NCI-H2107 (cell line): ENCODE data around the gene PRKRIP1.
"Not testable (repeated sequence)": the region's sequence is repeated elsewhere in the genome, so short reads cannot be mapped to it uniquely, and the experiment has no call there.

Experiments
- DNase-seq: peaks from one replicate; lab custom pipeline; 2025; lab: John Stamatoyannopoulos, UW

Gene PRKRIP1

DNA sequence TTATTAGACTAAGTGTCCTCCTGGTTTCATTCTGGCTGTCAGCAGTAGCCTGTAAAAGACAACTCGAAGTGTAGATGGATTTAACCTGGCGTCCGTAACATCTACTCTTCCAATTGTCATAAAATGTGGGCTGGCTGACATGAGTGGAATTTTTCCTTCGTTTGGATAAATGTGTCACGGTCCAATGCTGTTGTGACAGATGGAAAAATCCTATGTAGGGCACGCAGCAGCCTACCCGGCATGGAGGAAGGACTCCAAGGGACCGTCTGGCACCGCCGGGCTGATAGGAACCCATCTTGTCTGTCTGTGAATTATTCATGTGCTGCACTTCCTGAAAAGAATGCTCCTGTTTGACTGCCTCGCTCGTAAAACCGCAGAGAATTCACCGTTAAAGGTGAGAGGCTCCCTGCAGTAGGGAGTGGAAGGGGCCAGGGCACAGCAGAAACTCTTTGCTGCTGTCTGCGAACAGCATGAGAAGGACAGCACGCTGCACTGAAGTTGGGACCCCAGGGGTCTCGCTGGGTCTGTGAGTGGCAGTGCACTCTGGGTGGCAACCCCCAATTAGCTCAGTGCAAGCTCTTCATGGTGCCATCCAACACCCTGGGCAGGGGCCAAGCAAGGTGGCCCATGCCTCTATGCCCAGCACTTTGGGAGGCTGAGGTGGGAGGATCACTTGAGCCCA lies 35.6 kb downstream of the PRKRIP1 start:
- peak; percentile 71 for DNase-seq

DNA sequence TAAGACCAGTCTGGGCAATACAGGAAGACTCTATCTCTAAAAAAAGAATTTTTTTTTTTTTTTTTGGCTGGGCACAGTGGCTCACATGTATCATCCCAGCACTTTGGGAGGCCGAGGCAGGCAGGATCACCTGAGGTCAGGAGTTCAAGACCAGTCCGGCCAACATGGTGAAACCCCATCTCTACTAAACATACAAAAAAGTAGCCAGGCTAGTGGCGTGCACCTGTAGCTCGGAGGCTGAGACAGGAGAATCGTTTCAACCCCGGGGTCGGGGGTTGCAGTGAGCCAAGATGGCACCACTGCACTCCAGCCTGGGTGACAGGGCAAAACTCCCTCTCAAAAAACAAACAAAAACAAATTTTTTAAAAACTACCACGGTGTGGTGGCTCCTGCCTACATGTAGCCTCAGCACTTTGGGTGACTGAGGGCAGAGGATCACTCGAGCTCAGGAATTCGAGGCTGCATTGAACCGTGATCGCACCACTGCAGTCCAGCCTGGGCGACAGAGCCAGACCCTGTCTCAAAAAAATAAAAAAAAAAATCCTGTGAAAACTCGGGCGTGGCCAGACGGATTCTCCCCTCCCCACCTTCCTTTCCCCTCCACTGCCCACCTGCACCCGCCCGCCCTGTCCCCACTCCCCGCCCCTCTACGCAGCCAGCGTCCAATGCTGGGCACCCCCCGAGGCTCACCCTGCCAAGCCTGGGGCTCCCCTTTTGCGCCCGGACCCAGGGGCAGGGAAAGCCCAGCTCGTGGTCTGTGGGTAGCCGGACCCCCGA lies 36.5 kb downstream of the PRKRIP1 start:
- DNase-seq = no peak

DNA sequence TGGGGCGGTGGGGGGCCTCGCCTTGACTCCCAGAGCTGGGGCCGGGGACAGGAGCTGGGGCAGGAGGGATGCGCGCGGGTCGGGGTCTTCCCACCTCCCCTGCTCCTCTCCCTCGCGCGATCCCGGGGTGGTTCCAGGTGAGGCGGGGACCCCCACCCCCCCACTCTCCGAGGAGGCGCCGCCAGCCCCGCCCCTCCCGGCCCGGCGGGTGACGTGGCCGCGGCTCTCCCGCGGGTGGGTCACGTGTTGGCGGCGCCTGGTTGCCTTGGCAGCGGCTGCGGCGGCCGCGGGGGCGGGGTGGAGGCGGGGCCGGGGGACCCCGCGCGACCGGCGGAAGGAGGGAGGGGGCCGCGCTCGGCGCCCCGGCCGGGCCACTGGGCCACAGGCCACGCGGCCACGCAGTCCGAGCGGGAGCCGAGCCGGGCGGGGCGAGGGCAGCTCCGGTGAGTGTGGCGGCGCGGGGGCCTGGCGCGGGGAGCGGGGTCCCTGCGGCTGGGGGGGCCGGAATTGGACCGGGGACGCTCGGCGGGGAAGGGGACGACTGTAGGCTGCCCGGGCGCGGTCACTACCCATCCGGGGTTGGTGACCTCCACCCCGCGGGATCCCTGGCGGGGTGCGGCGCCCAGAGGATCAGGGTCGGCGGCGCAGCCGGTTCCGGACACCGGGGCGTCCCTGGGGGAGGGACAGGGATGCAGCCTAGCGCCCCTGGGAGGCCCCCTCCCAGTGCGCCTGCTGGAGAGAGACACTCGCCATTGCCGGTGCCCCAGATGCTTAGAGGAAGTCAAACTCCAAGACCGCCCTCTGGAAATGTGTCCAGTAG lies 37.3 kb downstream of the PRKRIP1 start, which contains the start of gene ORAI2:
Gene ORAI2 (plus strand): TSS at position 357 of the 820 bp plus-strand sequence. CDS start 5,382 bp downstream, outside the sequence.
- DNase-seq = peak; percentile 34

DNA sequence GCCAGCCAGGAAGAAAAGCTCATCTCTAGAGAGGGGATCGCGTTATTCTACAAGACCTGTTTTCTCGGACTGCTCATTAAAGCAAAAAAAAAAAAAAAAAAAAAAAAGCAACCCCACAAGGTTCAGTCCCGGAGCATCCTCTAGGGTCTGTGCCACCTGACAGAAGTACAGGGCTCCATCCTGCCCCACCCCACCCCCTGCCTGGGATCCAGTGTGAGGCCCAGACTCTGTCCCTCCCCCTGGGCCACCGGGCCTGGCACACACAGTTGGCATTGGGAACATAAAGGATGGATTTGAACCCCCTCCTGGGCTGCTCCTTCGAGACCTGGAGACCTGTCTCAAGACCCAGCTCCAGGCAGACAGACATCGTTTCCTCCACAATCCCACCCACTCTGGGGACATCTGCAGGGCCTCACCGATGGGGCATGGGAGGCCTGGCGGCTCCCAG lies 37.9 kb downstream of the PRKRIP1 start:
- DNase-seq = no peak

DNA sequence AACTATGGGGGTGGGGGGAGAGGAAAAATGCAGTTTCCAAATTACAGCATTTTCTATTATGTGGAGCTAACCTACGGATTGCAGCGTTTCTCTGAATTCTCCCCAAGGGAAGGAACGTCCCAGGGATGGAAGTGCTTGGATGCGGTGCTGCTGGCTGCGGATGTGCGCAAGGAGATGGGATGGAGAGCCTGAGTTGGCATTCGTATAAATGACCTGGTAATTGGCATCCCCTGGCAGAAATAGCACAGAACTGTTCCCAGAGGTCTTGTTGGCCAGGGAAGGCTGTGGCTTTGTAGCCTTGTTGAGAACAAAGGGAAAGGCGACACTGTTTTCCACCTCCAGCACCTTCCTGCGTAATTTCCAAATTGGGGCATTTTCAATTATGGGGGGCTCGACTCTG lies 40.0 kb downstream of the PRKRIP1 start:
- no peak for DNase-seq

DNA sequence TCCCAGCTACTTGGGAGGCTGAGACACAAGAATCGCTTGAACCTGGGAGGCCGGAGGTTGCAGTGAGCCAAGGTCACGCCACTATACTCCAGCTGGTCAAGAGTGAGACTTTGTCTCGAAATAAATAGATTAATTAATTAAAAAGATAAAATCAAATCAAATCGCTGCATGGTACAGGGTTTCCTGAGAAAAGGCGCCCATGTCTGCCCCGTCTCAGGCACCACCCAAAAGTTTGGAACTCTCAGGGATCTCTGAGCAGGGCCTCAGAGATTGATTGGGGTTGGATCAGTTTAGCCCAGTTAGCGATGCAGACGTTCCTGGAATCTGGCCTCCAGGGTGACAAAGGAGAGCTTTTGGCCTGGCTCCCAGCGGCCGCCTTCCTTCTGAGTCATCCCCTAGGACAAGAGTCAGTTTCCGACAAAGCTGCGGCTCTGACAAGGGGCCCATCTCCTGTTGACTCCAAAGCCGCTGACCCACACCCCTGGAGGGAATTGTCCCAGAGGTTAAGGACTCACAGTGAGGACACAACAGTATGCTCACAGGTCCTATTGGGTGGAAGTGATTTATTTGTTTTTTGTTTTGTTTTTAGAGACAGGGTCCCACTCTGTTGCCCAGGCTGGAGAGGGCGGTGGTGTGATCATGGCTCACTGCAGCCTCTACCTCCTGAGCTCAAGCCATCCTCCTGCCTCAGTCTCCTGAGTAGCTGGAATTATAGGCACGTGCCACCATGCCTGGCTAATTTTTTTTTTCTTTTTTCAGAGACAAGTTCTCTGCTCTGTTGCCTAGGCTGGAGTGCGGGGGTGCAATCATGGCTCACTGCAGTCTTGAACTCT lies 44.0 kb downstream of the PRKRIP1 start:
- no peak for DNase-seq

DNA sequence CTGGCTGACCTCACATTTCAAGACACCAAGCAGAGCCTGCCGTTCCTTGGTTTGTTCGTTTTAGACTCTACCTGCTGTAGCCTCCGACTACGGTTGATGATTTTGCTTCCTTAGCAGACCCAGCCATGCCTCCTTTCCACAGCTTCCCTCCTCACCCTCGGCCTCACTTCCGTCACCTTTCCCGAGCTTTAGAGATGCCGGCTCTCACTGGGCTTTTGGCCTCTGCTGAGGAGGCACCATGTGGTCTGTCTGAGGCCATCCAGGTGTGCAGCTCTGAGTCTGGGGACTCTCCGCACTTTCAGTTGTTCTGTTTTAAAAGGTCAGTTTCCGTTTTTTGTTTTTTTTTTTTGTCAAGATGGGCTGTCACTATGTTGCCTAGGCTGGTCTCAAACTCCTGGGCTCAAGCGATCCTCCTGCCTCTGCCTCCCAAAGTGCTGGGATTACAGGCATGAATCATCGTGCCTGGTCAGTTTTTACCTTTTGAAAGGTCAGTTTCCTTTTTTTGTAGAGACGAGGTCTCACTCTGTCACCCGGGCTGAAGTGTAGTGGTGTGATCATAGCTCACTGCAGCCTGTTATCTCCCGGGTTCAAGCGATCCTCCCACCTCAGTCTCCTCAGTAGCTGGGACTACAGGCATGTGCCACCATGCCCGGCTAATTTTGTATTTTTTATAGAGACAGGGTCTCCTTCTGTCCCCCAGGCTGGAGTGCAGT lies 49.0 kb downstream of the PRKRIP1 start:
- no peak for DNase-seq

DNA sequence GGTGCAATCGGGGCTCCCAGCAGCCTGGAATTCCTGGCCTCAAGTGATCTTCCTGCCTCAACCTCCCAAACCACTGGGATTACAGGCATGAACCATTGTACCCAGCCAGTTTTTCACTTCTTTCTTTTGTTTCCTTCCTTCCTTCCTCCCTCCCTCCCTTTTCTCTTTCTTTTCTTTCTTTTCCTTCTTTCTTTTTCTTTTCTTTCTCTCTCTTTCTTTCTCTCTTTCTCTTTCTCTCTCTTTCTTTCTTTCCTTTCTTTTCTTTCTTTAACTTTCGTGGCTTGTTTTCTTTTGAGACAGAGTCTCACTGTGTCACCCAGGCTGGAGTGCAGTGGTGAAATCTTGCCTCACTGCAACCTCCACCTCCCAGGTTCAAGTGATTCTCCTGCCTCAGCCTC lies 49.5 kb downstream of the PRKRIP1 start:
- DNase-seq = no peak

DNA sequence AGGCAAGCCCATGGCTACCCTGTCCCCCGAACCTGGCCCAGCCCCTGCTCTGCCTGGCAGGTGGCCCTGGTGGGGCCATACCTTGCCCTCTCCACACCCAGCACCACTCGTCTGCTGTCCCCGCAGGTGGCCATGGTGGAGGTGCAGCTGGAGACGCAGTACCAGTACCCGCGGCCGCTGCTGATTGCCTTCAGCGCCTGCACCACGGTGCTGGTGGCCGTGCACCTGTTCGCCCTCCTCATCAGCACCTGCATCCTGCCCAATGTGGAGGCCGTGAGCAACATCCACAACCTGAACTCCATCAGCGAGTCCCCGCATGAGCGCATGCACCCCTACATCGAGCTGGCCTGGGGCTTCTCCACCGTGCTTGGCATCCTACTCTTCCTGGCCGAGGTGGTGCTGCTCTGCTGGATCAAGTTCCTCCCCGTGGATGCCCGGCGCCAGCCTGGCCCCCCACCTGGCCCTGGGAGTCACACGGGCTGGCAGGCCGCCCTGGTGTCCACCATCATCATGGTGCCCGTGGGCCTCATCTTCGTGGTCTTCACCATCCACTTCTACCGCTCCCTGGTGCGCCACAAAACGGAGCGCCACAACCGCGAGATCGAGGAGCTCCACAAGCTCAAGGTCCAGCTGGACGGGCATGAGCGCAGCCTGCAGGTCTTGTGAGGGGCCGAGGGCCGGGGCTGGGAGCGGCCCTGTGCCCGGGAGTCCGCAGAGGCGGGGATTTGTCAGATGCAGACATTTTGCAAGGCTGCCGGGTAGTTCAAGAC lies 50.4 kb downstream of the PRKRIP1 start:
- no peak for DNase-seq

DNA sequence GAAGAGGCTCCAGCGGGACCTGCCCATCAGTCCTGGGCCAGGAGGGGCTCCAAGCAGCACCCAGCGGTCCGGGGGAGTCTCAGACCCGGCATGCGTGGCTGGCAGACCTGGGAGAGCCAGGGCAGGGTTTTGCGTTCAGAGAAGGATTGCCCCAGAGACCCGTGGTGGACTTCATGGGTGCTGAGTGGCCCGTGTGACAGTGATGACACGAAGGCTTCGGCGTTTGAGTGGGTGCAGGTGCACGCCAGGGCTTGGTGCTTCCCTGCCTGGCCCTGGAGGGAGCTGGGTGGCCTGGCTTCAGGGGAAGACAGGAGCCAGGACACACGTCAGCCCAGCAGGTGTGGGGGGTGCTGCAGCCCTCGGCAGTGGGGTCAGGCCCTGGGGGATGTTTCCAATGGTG lies 51.1 kb downstream of the PRKRIP1 start:
- DNase-seq = no peak

DNA sequence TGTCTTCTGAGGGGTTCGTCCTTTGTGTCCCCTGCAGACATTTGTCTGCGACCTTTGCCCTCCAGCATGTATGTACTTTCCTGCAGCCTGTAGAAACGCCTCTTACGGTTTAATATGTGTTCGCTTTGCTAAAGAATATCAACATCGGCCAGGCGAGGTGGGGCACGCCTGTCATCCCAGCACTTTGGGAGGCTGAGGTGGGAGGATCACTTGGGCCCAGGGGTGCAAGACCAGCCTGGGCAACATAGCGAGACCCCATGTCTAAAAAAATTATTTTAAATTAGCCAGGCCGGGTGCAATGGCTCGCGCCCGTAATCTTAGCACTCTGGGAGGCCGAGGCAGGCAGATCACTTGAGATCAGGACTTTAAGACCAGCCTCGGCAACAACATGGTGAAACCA lies 53.0 kb downstream of the PRKRIP1 start:
- DNase-seq = no peak

DNA sequence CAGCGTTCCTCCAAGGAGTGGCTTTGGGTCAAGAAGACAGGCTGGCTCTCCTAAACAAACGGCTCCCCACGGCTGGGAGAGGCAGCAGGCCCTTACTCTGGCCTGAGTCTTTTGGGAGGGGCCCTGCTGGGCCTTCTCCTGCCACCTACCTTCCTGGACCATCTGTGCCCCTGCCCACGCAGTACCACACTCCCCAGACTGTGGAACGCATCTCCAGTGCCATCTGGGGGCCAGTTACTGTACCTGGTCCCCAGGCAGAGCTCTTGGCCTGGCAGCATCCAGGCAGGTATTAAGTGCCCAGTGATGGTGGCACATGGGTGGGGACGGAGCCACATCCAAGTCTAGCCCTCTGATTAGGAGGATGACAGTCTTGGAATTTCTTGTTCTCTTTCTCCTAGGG lies 54.1 kb downstream of the PRKRIP1 start:
- no peak for DNase-seq

DNA sequence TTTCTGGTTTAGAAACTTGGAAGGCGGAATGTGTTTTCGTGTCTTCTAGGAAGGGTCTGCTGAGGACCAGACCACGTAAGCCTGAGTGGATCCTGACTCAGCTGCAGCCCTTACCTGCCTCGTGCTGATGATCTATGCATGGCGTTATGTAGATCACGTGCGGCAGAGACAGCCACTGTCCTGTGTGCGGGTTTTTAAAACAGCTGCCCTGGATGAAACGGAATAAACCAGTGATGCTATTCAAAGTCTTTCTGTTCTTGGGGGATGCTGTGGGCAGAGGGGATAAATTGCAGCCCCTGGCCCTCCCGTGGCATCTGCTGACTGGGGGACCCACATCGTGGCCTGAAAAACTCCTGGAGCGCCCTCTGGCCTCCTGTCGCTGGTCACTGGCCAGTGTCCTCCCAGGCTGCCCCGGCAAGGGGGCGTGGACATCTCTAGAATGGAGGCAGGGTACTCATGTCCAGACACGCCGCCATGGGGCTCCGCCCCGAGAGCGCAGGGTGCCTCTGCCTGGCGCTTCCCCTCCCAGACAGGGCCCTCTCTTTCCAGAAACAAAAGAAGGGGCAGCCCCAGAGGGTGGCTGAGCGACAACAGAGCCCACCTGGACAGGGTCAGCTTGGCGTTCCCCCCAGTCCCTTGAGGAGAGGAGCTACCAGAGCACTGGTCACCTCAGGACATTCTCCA lies 55.4 kb downstream of the PRKRIP1 start:
- DNase-seq = no peak

DNA sequence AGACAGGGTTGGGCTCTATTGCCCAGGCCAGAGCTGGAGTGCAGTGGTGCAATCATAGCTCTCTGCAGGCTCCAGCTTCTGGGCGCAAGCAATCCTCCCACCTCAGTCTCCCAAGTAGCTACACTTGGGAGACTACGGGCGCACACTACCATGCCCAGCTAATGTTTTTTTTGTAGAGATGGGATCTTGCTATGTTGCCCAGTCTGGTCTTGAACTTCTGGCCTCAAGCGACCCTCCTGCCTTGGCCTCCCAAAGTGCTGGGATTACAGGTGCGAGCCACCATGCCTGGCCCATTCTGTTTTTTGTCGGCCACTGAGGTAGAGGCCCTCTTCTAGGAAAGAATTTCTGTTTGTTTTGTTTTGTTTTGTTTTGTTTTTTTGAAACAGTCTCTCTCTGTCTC lies 56.3 kb downstream of the PRKRIP1 start:
- no peak for DNase-seq

DNA sequence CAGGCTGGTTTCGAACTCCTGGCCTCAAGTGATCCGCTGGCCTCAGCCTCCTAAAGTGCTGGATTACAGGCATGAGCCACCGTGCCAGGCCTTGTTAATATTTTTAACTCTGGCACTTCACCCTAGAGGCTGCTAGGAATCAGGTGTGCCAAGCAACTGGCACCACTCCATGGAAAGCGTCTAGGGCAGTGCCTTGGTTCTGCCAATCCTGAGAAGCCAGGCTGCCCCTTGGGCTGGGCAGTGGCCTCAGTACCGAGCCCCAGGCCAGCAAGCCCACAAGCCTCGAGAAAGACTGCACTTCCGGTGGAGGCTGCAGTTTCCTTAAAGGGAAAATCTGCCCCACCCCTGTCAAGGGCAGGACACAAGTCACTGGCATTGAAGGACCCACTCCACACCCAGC lies 57.2 kb downstream of the PRKRIP1 start:
- no peak for DNase-seq

DNA sequence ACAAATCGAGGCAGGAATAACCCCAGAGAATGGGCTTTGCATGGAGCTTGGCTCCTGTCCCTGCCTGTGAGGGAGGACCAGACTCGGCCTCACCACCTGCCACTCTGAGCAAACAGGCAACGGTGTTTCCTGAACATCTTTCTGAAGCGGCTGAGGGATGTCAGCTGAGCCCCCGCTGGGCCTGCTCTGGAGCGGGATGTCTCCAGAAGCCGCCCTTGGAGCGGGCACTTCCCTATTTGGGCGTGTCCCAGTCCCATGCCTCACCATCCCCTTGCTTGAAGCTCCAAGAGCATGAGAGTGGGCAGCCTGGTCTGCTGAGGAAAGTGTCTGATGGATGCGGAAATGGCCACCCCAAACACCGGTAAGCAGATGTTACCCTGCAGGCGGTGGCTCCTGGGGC lies 58.3 kb downstream of the PRKRIP1 start:
- DNase-seq = no peak

DNA sequence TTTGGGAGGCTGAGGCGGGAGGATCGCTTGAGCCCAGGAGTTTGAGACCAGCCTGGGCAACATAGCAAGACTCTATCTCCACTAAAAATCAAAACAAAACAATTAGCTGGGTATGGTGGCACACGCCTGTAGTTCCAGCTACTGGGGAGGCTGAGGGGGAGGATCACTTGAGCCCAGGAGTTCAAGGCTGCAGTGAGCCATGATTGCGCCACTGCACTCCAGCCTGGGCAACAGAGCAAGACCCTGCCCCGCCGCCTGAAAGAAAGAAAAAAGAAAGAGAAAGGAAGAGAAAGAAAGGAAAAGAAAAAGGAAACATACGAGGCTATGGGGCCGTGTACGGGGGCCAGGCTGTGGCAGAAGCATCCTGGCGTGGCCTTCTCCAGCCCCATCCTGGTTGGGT lies 58.8 kb downstream of the PRKRIP1 start:
- not testable (repeated sequence) for DNase-seq

DNA sequence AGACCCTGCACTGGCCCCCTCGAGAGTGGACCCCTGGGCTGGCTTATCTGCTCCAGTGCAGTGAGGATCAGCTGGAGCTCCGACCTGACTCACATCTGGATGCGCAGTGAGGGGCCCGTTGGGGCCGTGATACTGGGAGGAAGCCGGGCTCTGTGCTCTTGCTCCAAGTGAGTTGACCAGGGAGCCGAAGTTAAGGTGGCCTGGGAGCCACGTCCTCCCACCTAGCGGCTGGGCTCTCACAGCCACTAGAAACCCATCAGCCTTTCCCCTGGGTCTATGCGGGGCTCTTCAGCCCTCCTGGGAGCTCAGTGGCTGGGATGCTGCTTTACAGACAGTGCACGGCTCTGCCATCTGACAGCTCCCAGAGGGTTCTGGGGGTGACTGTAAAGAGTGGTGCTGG lies 59.4 kb downstream of the PRKRIP1 start:
- DNase-seq = no peak

DNA sequence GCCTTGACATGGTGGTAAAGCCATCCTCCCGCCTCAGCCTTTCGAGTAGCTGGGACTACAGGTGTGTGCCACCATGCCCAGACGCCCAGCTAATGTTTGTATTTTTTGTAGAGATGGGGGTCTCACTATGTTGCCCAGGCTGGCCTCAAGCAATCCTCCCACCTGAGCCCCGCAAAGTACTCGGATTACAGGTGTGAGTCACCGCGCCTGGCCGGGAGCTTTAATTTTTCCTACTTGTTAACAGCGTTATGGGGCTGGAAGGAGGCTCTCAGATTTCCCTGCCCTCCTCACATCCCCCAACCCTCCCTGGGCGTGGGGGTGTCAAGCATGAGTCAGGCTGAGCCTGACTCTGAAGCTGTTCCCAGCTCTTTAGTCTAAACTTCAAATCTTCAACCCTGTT lies 60.2 kb downstream of the PRKRIP1 start:
- DNase-seq = no peak
